IPS DF 6.9 (cell line): Measurements from ENCODE around the gene USP3.

Source experiments
- DNase-seq: peaks from one replicate; pipeline ENCODE4 v3.0.0-alpha.2; 2013; ENCODE audit warnings: low read depth, low spot score
- H3K27ac ChIP-seq: one replicate; pipeline ENCODE4 v1.5.1; 2013; ENCODE audit warnings: low read length, control low read depth
- H3K27me3 ChIP-seq: 2 replicates; pipeline ENCODE4 v1.6.1; 2013; ENCODE audit warnings: mild to moderate bottlenecking, low read length; ENCODE audit not compliant: control insufficient read depth, insufficient read depth
- H3K36me3 ChIP-seq: 2 replicates; pipeline ENCODE4 v1.6.1; 2013; ENCODE audit warnings: low read length; ENCODE audit not compliant: control insufficient read depth, insufficient read depth
- H3K4me1 ChIP-seq: 2 replicates; pipeline ENCODE4 v1.6.1; 2013; ENCODE audit warnings: low read length; ENCODE audit not compliant: control insufficient read depth, insufficient read depth
- H3K4me3 ChIP-seq: 2 replicates; pipeline ENCODE4 v1.5.1; 2013; ENCODE audit warnings: mild to moderate bottlenecking, low read length
- H3K9me3 ChIP-seq: 2 replicates; pipeline ENCODE4 v1.6.1; 2013; ENCODE audit warnings: low read length, inconsistent platforms; ENCODE audit not compliant: control insufficient read depth, insufficient read depth
- WGBS: extraction: QIAGEN DNeasy Blood & Tissue Kit; methylation state at CpG from one replicate; pipeline ENCODE4 v1.1.7; 2013; ENCODE audit warnings: mixed read lengths, missing lambda C conversion rate; ENCODE audit not compliant: insufficient read length, insufficient coverage; 5-methylcytosine and 5-hydroxymethylcytosine counted together

USP3 gene

GRCh38 chr15:63588826-63589225 is 84.4 kb downstream of the USP3 start:
- WGBS, result no CpG with 5 or more reads among the region's 6 CpGs
- Histone ChIP-seq H3K27me3 (no peaks in the 10 kb centered on the region), H3K36me3 (no peaks in the 10 kb centered on the region), H3K27ac (no peak overlapping the region), H3K9me3 (no peaks in the 10 kb centered on the region), H3K4me1 (no peaks in the 10 kb centered on the region), H3K4me3 (no peak overlapping the region)
- no peak for DNase-seq

GRCh38 chr15:63593705-63594671 is 89.6 kb downstream of the USP3 start:
- no CpG with 5 or more reads among the region's 9 CpGs for WGBS
- no peak overlapping the region for H3K27ac ChIP-seq

GRCh38 chr15:63595065-63595464 is 90.7 kb downstream of the USP3 start:
- no peak overlapping the region for H3K27ac ChIP-seq
- peaks cover 2% of the 10 kb centered on the region; the same call in 1 of the 2 replicates for H3K4me1 ChIP-seq
- H3K27me3 ChIP-seq, result no peaks in the 10 kb centered on the region

More at GRCh38 chr15:63593705-63594671, 89.6 kb downstream of the USP3 start:
- peaks cover 2% of the 10 kb centered on the region; the same call in 1 of the 2 replicates for H3K4me1 ChIP-seq
- no peaks in the 10 kb centered on the region for H3K36me3 ChIP-seq
- H3K4me3 ChIP-seq, result no peak overlapping the region
- H3K9me3 ChIP-seq, result no peaks in the 10 kb centered on the region
- H3K27me3 ChIP-seq, result no peaks in the 10 kb centered on the region
- DNase-seq, result no peak

GRCh38 chr15:63595688-63596087 is 91.3 kb downstream of the USP3 start:
- WGBS, result no CpG with 5 or more reads among the region's 1 CpG
- DNase-seq, result no peak
- Histone ChIP-seq H3K4me3 (no peak overlapping the region), H3K27me3 (no peaks in the 10 kb centered on the region), H3K36me3 (no peaks in the 10 kb centered on the region), H3K4me1 (peaks cover 2% of the 10 kb centered on the region; the same call in 1 of the 2 replicates), H3K9me3 (no peaks in the 10 kb centered on the region), H3K27ac (no peak overlapping the region)

More at GRCh38 chr15:63595065-63595464, 90.7 kb downstream of the USP3 start:
- Histone ChIP-seq H3K9me3 (no peaks in the 10 kb centered on the region), H3K4me3 (no peak overlapping the region), H3K36me3 (no peaks in the 10 kb centered on the region)
- DNase-seq, result no peak
- WGBS, result no CpG with 5 or more reads among the region's 3 CpGs

- Histone ChIP-seq H3K9me3 (no peaks in the 10 kb centered on the region), H3K27ac (no peak overlapping the region), H3K4me1 (peaks cover 2% of the 10 kb centered on the region; the same call in 1 of the 2 replicates), H3K27me3 (no peaks in the 10 kb centered on the region; the same call in 1 of the 2 replicates), H3K36me3 (no peaks in the 10 kb centered on the region), H3K4me3 (no peak overlapping the region)
- WGBS, result no CpG with 5 or more reads among the region's 2 CpGs
- DNase-seq, result no peak
Observed at GRCh38 chr15:63596676-63597037, 92.3 kb downstream of the USP3 start.

- DNase-seq, result no peak
- WGBS, result no CpG with 5 or more reads among the region's 23 CpGs
- Histone ChIP-seq H3K36me3 (no peaks in the 10 kb centered on the region), H3K9me3 (no peaks in the 10 kb centered on the region), H3K27ac (no peak within 1 kb of the TSS), H3K4me1 (peaks cover 2% of the 10 kb centered on the region; the same call in 1 of the 2 replicates), H3K4me3 (no peak within 1 kb of the TSS), H3K27me3 (peaks cover 5% of the 10 kb centered on the region; the same call in 1 of the 2 replicates)
Observed at GRCh38 chr15:63597038-63597790, 92.8 kb downstream of the USP3 start, which contains the start of gene FBXL22. FBXL22 (plus strand) TSS chr15:63597387; CDS start chr15:63597393, 6 bp downstream.

- H3K4me3 ChIP-seq, result no peak overlapping the region
- H3K36me3 ChIP-seq, result no peaks in the 10 kb centered on the region
- WGBS, result no CpG with 5 or more reads among the region's 6 CpGs
- DNase-seq, result no peak
- H3K4me1 ChIP-seq, result peaks cover 2% of the 10 kb centered on the region; the same call in 1 of the 2 replicates
- peaks cover 5% of the 10 kb centered on the region; the same call in 1 of the 2 replicates for H3K27me3 ChIP-seq
- H3K9me3 ChIP-seq, result no peaks in the 10 kb centered on the region
- H3K27ac ChIP-seq, result no peak overlapping the region
Observed at GRCh38 chr15:63597821-63598220, 93.4 kb downstream of the USP3 start.

- peaks cover 2% of the 10 kb centered on the region; the same call in 1 of the 2 replicates for H3K4me1 ChIP-seq
Observed at GRCh38 chr15:63598473-63599400, 94.3 kb downstream of the USP3 start.

GRCh38 chr15:63599401-63600000 is 95.1 kb downstream of the USP3 start:
- peaks cover 2% of the 10 kb centered on the region; the same call in 1 of the 2 replicates for H3K4me1 ChIP-seq

More at GRCh38 chr15:63598473-63599400, 94.3 kb downstream of the USP3 start:
- H3K36me3 ChIP-seq, result no peaks in the 10 kb centered on the region
- H3K27ac ChIP-seq, result no peak overlapping the region
- H3K4me3 ChIP-seq, result no peak overlapping the region
- no CpG with 5 or more reads among the region's 12 CpGs for WGBS
- H3K9me3 ChIP-seq, result no peaks in the 10 kb centered on the region
- DNase-seq, result no peak
- H3K27me3 ChIP-seq, result peaks cover 5% of the 10 kb centered on the region; the same call in 1 of the 2 replicates

More at GRCh38 chr15:63599401-63600000, 95.1 kb downstream of the USP3 start:
- H3K36me3 ChIP-seq, result no peaks in the 10 kb centered on the region
- no peak for DNase-seq
- H3K9me3 ChIP-seq, result no peaks in the 10 kb centered on the region
- no peak overlapping the region for H3K27ac ChIP-seq
- no CpG with 5 or more reads among the region's 19 CpGs for WGBS
- no peak overlapping the region for H3K4me3 ChIP-seq
- H3K27me3 ChIP-seq, result peaks cover 5% of the 10 kb centered on the region; the same call in 1 of the 2 replicates
